Omental fat pad (tissue), 4 donors: ENCODE data around the gene ZSCAN5B. TPM values are rescaled to one million over a fixed set of nuclear protein-coding genes. Genes with fewer than 3 reads are reported as not detected.
"Not testable (repeated sequence)": the region's sequence is repeated elsewhere in the genome, so short reads cannot be mapped to it uniquely, and the experiment has no call there.

Experiments used
- ATAC-seq: fragments of 150-250 bp; one replicate; pipeline ENCODE4 v1.9.1; 2016; ENCODE audit warnings: mild to moderate bottlenecking, moderate library complexity; ENCODE audit not compliant: low FRiP score
- DNase-seq: peaks from one replicate; pipeline ENCODE4 v3.0.0-alpha.2; 2019; ENCODE audit warnings: low spot score
- CTCF ChIP-seq, 3 donors: fragments of 450-650 bp; IDR thresholded peaks; one replicate each; pipeline ENCODE4 v1.5.1; 2016 to 2017; ENCODE audit warnings: antibody characterized with exemption in 3 of 3, mild to moderate bottlenecking in 3 of 3, moderate library complexity in 2 of 3
- total RNA-seq, 4 donors: library from RNA; depleted of rRNA; stranded (reverse); fragments of >200 nt; gene quantifications; one replicate each; pipeline ENCODE4 v1.1.0, GENCODE V29; 2016

ZSCAN5B gene
- total RNA-seq, 4 donors from 2014 or later, result not detected

GRCh38 chr19:56217039-56217949 is 19.7 kb upstream of the ZSCAN5B start:
- no peak for TF ChIP-seq CTCF (IDR thresholded peaks at IDR 0.05)
- DNase-seq, result no peak
- ATAC-seq, result no peak

DNA sequence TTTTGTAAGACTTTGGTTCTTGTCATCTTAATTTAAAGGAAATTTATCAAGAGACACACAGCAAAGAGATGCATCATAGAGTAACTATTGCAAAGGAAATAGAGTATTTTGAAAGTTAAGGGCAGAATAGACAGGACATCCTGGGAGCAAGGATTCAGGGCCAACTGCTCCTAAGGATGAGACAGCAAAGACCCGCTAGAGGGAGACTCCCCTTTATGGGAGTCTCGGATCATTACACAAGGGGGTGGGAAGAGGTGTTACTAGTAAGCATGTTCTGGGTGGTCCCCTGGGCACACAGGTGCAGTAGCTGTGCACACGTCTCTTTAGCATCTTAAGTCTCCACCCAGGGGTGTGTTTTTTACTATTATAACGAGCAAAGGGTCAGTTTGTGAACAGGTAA is 14.1 kb upstream of the ZSCAN5B start:
- ATAC-seq (no peak), DNase-seq (no peak)
- TF ChIP-seq CTCF (IDR thresholded peaks at IDR 0.05), result no peak

DNA sequence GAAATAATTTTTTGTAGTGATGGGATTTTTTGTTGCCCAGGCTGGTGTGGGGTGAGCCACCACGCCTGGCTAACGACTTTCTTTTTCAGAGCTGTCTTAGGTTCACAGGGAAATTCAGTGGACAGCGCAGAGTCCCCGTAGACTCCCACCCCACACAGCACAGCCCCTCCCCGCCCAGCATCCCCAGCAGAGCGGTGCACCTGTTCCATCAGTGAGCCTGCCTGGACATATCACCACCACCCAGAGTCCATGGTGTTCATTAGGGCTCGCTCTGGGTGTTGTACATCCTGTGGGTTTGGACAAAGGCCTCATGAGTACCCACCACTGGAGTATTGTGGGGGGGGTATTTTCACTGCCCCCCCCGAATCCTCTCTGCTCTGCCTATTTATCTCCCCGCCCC is 12.5 kb upstream of the ZSCAN5B start:
- not testable (repeated sequence) for ATAC-seq, DNase-seq

DNA sequence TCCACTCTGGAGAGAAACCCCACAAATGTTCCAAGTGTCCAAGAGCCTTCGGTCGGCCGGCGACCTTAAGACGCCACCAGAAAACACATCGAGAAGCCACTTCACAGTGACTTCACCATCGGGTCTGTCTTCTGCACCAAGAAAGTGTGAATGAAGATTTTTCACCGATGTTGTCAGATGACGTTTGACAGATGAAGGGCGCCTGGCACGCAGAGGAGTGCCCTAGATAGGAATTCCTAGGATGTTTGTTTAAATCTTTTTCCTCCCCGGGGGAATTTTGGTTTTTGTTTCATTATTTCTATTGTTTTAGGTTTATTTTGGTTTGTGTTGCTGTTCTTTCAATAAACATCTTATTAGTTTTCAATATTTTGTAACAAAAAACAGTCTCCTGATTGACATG is 11.5 kb upstream of the ZSCAN5B start:
- no peak for TF ChIP-seq CTCF (IDR thresholded peaks at IDR 0.05)
- DNase-seq (no peak), ATAC-seq (no peak)

GRCh38 chr19:56207581-56207980 is 10.0 kb upstream of the ZSCAN5B start:
- not testable (repeated sequence) for ATAC-seq, DNase-seq

DNA sequence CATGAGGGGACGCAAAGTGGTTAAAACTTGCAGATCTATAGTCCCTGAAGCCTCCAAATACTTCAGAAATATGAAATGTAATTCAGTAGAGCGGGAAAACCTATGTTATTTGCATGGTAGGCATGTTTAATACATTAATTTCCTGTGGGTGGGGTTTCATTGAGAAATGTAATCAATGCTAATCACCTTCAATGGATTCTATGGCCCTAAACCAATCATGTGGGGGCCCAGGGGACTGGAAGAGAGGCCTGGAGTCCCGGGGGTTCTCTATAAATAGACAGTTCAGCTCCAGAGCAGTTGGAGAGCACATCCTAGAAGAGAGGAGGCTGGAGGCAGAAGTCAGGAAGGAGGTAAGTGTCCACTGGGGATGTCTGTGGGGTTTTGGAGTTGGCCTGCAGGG is 4.4 kb upstream of the ZSCAN5B start, which contains the start of gene ZSCAN5C:
TSS of gene ZSCAN5C (plus strand) at position 301 of the 400 bp plus-strand sequence. CDS start 3,641 bp downstream, outside the sequence.
- DNase-seq, result no peak
- no peak for TF ChIP-seq CTCF (IDR thresholded peaks at IDR 0.05)
- ATAC-seq, result no peak

- DNase-seq (no peak), ATAC-seq (no peak)
- no peak for TF ChIP-seq CTCF (IDR thresholded peaks at IDR 0.05)
Measured at GRCh38 chr19:56199687-56200086, 2.1 kb upstream of the ZSCAN5B start.

DNA sequence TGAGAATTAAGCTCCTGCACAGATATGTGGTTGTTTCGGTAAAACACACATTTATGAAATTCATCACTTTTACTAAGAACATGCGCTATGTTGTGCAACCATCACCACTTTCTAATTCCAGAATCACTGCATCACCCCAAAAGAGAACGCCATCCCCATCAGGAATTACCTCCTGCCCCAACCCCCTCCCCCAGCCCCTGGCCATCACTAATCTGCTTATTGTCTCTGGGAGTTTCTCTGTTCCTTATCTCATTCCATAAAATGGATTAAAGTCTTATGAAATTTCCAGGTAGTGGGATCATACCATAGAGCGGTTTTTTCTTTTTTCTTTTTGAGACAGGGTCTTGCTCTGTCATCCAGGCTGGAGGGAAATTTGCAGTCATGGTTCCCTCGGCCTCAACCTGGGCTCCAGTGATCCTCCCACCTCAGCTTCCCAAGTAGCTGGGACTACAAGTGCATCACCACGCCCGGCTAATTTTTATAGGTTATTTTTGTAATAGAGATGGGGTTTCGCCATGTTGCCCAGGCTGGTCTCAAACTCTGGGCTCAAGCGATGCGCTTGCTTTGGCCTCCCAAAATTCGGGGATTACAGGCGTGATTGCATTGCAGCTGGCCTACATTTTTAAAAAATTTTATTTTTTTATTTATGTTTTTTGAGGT is 3.5 kb downstream of the ZSCAN5B start:
- DNase-seq (no peak), ATAC-seq (no peak)
- TF ChIP-seq CTCF (IDR thresholded peaks at IDR 0.05), result no peak
